Subcutaneous adipose tissue (tissue), 4 donors: ENCODE data around the gene QSOX2. TPM values are rescaled to one million over a fixed set of nuclear protein-coding genes. Genes with fewer than 3 reads are reported as not detected.

Experiments
- CTCF ChIP-seq: fragments of 450-650 bp; IDR thresholded peaks from one replicate; pipeline ENCODE4 v1.5.1; 2016; ENCODE audit warnings: low read depth, mild to moderate bottlenecking, control low read depth, antibody characterized with exemption, moderate library complexity
- total RNA-seq, 4 donors: library from RNA; depleted of rRNA; stranded (reverse); fragments of >200 nt; gene quantifications; one replicate each; pipeline ENCODE4 v1.1.0, GENCODE V29; 2016

The QSOX2 gene
- total RNA-seq, 4 donors from 2014 or later, result 3.7 to 5.3 (median 4.5) TPM

GRCh38 chr9:136234597-136234996 is 11.0 kb downstream of the QSOX2 start:
- no peak for TF ChIP-seq CTCF

GRCh38 chr9:136233868-136234267 is 11.7 kb downstream of the QSOX2 start:
- no peak for TF ChIP-seq CTCF

- TF ChIP-seq CTCF, result no peak
These were observed 12.2 kb downstream of the QSOX2 start for GRCh38 chr9:136233411-136233810.

GRCh38 chr9:136232969-136233368 is 12.6 kb downstream of the QSOX2 start:
- no peak for TF ChIP-seq CTCF

- TF ChIP-seq CTCF, result no peak
These were observed 13.9 kb downstream of the QSOX2 start for GRCh38 chr9:136231478-136232297.

- TF ChIP-seq CTCF, result no peak
These were observed 14.8 kb downstream of the QSOX2 start for GRCh38 chr9:136230773-136231172.

- no peak for TF ChIP-seq CTCF
These were observed 15.2 kb downstream of the QSOX2 start for GRCh38 chr9:136230365-136230764.
